Choroid plexus epithelial cell (primary cell): Measurements from ENCODE around the gene CCDC82.

Experiments
- DNase-seq: peaks from one replicate; pipeline ENCODE4 v3.0.0-alpha.2; 2010; ENCODE audit warnings: low read depth
- H3K4me3 ChIP-seq: 2 replicates; pipeline ENCODE4 v1.5.1; 2011; ENCODE audit warnings: low read depth, mild to moderate bottlenecking, control low read depth, low read length, moderate library complexity
- TF ChIP-seq, protein P1 (sequence below): conservative IDR thresholded peaks from 2 replicates; pipeline ENCODE4 v1.5.1; 2011; ENCODE audit warnings: low read depth, mild to moderate bottlenecking, control low read depth, inconsistent platforms, low read length, moderate library complexity

Gene CCDC82

GRCh38 chr11:96309643-96310017, 80.1 kb downstream of the CCDC82 start:
- no peak for DNase-seq
- no peak overlapping the region for H3K4me3 ChIP-seq
- TF ChIP-seq, protein P1, sequence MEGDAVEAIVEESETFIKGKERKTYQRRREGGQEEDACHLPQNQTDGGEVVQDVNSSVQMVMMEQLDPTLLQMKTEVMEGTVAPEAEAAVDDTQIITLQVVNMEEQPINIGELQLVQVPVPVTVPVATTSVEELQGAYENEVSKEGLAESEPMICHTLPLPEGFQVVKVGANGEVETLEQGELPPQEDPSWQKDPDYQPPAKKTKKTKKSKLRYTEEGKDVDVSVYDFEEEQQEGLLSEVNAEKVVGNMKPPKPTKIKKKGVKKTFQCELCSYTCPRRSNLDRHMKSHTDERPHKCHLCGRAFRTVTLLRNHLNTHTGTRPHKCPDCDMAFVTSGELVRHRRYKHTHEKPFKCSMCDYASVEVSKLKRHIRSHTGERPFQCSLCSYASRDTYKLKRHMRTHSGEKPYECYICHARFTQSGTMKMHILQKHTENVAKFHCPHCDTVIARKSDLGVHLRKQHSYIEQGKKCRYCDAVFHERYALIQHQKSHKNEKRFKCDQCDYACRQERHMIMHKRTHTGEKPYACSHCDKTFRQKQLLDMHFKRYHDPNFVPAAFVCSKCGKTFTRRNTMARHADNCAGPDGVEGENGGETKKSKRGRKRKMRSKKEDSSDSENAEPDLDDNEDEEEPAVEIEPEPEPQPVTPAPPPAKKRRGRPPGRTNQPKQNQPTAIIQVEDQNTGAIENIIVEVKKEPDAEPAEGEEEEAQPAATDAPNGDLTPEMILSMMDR, result no peak

DNA sequence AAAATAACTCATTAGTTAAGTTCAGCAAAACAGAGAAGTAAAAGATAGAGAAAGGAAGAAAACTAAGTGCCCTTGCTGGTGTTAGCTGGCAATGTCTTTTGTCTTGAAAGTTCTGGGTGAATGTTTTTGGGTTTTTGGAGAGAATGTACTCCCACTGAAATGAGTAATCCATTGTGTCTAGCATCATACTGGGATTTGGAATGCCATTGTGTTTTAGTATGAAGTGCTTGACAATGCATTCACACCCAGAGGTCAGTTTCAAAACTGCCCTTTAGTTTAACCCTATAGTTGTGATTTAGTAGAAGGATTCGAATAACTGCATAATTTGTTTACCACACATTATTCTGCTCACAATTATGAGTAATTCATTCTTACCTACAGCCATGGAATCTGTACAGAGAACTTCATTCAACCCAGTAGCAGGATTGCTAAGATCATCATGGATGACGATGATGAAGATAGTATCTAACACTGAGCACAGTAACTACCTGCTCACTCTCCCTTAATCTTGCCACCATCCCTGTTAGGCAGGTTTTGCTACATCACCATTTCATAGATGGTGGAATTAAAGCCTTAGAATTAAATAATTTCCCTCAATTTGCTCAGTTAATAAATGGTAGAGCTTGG, 80.6 kb downstream of the CCDC82 start:
- DNase-seq, result no peak
- TF ChIP-seq, protein P1, result no peak
- H3K4me3 ChIP-seq, result no peak overlapping the region

- peak overlapping the region; percentile 30 for H3K4me3 ChIP-seq
- TF ChIP-seq, protein P1, result no peak
- peak; percentile 81 for DNase-seq
Measured at GRCh38 chr11:96307776-96308140, 82.0 kb downstream of the CCDC82 start.

DNA sequence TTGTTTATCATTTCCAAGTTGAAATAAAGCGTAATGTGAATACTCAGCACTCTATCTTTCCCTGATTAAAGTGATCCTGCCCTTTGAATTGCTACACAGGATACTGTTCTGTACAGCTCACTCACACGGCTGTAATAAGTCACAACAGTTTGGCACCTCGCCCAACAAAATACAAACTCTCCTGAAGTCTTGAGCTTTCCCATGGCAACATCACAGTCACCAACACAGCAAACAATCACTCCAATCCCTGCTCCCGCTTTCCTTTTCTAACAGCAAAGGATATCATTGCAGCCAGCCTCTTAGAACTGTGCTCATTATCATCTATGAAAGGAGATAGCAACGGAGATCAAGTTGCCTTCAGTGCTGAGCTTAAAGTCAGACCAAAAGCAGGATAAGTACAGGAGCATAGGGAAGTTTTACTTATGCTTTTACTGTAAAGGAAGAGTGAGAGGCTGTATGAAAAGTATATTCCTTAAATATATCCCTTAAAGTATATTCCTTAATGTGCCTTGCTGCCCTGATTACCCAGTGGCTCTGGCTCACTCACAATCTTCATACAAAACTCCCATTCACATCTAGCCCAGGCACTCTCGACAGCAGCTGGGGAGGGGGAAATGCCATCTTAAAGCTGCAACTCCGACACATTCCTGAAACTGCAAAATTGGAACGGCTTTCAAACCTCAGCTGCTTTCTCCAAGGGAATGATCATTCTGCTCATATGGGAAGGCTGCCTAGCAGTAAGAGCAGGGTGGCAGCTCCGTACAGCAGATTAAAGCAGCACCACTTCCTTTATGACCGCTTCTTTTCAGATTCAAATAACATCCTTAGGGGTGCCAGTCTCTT, 82.6 kb downstream of the CCDC82 start:
- TF ChIP-seq, protein P1, result no peak
- peak; percentile 99 for DNase-seq
- peak overlapping the region; percentile 30 for H3K4me3 ChIP-seq

GRCh38 chr11:96306600-96306932, 83.1 kb downstream of the CCDC82 start:
- H3K4me3 ChIP-seq, result peak overlapping the region; percentile 14
- TF ChIP-seq, protein P1, result no peak
- DNase-seq, result no peak

DNA sequence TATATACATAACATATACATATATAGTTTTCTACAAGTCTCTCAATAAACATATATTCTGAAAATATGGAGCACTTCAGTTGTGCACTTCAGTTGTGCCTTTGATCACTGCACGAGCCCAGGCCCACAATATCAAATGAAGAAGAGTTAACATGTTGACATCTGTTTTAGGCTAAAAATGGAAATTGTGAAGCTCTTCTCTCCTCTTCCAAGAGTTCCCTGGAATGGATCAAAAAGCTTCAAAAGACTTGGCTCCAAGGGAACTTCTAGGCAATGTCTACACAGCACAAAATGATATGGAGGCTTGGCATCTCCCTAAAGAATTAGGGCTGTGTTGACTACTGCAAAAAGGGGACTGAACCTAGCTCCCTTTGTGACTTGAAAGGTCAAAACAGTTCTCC, 83.6 kb downstream of the CCDC82 start:
- no peak overlapping the region for H3K4me3 ChIP-seq
- TF ChIP-seq, protein P1, result no peak
- no peak for DNase-seq

- TF ChIP-seq, protein P1, result no peak
- H3K4me3 ChIP-seq, result no peak overlapping the region
- no peak for DNase-seq
Measured at GRCh38 chr11:96303980-96304379, 85.7 kb downstream of the CCDC82 start.
